Measurements from ENCODE around the gene NMNAT2. TPM values are rescaled to one million over a fixed set of nuclear protein-coding genes. Genes with fewer than 3 reads are reported as not detected.
A peak's percentile ranks its signal among the peaks of the same experiment; 100 is the strongest.

Gene NMNAT2
- total and polyA plus RNA-seq, 2 of the 8 experiments (the other 6 are each of a cell fraction or from before 2014, with no cell fraction given): 6.5 to 20.9 TPM

DNA sequence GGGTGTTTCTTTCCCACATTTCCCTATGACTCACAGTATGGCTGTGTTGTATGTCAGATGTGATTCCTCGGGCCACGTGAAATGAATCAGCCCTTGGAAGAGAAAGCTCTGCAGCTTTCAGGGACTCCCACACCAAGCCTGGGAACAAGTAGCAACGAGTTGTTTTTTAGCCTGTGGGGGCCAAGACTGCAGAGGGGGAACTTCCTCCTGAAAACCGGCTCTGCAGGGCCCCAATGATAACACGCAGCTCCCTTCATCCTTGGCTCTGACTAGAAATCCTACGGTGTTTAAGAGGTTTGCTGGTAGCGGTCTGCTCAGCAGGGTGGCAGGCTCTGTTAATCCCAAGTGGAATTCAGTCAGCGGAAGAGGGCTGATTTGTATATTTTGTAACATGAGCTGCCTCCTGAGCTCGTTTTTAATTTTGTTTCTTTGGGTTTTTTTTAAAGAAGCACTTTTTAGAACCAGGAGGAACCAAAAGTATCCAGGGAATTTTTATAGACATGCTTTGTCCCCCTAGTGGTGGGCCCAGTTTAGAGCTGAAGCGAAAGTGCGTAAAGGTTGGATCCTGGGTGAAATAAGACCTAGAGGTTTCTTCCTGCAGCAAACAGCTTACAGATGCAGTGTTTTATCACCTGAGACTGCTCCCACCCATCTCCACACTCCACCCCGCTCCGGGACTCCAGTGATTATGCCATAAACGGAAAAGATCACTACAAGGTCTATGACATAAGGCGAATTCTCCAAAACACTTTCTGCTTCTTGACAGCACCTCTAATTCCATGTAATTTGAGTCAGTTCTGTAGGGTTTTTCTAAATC lies 183.3 kb downstream of the NMNAT2 start (continued):
- TF ChIP-seq SAP30 (IDR thresholded peaks at IDR 0.05; ENCODE audit: insufficient read depth, insufficient replicate concordance, low read length): no peak
- TF ChIP-seq EGR1 (IDR thresholded peaks at IDR 0.05; ENCODE audit: borderline replicate concordance, low read depth, low read length): no peak
- TF ChIP-seq, protein P1, sequence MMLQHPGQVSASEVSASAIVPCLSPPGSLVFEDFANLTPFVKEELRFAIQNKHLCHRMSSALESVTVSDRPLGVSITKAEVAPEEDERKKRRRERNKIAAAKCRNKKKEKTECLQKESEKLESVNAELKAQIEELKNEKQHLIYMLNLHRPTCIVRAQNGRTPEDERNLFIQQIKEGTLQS (IDR thresholded peaks at IDR 0.05; ENCODE audit: insufficient read depth, low read depth, low read length): no peak
- TF ChIP-seq POLR2AphosphoS5 (IDR thresholded peaks at IDR 0.05; ENCODE audit: low read depth, low read length): no peak
- no peak for TF ChIP-seq BCL11A (IDR thresholded peaks at IDR 0.05; ENCODE audit: low read depth in 2 of 2, low read length in 2 of 2)
- no peak for TF ChIP-seq RBBP5 (IDR thresholded peaks at IDR 0.05; ENCODE audit: borderline replicate concordance, low read depth, low read length)
- TF ChIP-seq NRF1 (IDR thresholded peaks at IDR 0.05; ENCODE audit: low read depth, low read length): no peak
- no peak for TF ChIP-seq SP2 (IDR thresholded peaks at IDR 0.05; ENCODE audit: low read length)
- no peak for TF ChIP-seq GTF2F1 (IDR thresholded peaks at IDR 0.05; ENCODE audit: borderline replicate concordance, low read depth, low read length)
- no peak for TF ChIP-seq MAFK (IDR thresholded peaks at IDR 0.05; ENCODE audit: low read depth, low read length)
- TF ChIP-seq RXRA (IDR thresholded peaks at IDR 0.05; ENCODE audit: insufficient read depth, low read depth, low read length): no peak
- peak; percentile 95 for TF ChIP-seq ASH2L (IDR thresholded peaks at IDR 0.05; ENCODE audit: low read length)
- TF ChIP-seq POU5F1 (IDR thresholded peaks at IDR 0.05; ENCODE audit: low read depth, low read length): no peak
- TF ChIP-seq SUZ12 (IDR thresholded peaks at IDR 0.05; ENCODE audit: low read length): no peak
- TF ChIP-seq HDAC6 (IDR thresholded peaks at IDR 0.05; ENCODE audit: low read depth, low read length): no peak
- TF ChIP-seq CEBPB (IDR thresholded peaks at IDR 0.05; ENCODE audit: low read depth, low read length): no peak
- peak in 2 of 3 experiments; percentile 59 to 60; a peak in 3 of 4 replicates for TF ChIP-seq CTCF (IDR thresholded peaks at IDR 0.05; ENCODE audit: control extremely low read depth in 1 of 3, insufficient read depth in 1 of 3, low read depth in 1 of 3, low read length in 3 of 3)
- no peak for TF ChIP-seq EZH2 (IDR thresholded peaks at IDR 0.05; ENCODE audit: low read depth, low read length, severe bottlenecking)
- TF ChIP-seq TAF7 (optimal IDR thresholded peaks at IDR 0.05; ENCODE audit: borderline replicate concordance, low read depth, low read length): no peak
